ENCODE measurements around the gene ERBB2. TPM values are rescaled to one million over a fixed set of nuclear protein-coding genes. Genes with fewer than 3 reads are reported as not detected.
A peak's percentile ranks its signal among the peaks of the same experiment; 100 is the strongest.

Gene ERBB2
- total and polyA plus RNA-seq, 2 of the 13 experiments (the other 11 are each of a cell fraction or from before 2014, with no cell fraction given), result 57.7 to 64.1 TPM

DNA sequence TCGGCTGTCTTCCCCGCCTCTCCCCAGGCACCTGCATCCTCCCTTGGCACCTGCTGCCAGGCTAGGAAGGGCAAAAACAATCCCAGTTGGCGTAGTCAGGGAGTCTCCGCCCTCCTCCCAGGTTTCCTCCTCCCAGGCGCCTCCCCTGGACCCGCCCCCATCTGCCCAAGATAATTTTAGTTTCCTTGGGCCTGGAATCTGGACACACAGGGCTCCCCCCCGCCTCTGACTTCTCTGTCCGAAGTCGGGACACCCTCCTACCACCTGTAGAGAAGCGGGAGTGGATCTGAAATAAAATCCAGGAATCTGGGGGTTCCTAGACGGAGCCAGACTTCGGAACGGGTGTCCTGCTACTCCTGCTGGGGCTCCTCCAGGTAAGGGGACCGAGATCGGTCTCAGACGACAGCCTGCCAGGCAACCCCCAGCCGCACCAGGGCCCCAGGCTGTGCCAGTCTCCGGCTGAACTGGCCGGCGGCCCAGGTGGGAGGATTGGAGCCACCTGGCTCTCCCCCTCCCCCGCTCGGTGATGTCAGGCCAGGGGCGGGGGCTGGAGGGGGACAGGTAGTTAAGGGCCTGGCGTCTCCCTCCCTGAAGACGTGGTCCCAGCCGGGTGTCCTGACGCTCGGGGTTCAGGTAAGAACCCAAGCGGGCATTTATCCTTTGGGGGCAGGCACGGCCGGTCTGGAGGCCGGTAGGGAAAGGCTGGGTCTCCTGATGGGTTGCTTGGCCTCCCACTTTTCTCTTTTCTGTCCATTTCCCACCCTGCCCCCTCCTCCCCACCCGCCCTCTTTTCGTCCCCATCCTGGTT, 38.1 kb downstream of the ERBB2 start, which contains the start of gene GRB7 (continued):
- TF ChIP-seq PHF21A (CRISPR knock-in tag; IDR thresholded peaks at IDR 0.05) (peak; percentile 62; the same call in 1 of the 2 replicates), NCOA2 (CRISPR knock-in tag; IDR thresholded peaks at IDR 0.05) (0 out of 2 replicates have a peak, but pooled peaks have one; percentile 15), ZNF747 (CRISPR knock-in tag; IDR thresholded peaks at IDR 0.05; ENCODE audit: borderline replicate concordance) (peak; percentile 34; the same call in 1 of the 2 replicates), ZNF33B (CRISPR knock-in tag; IDR thresholded peaks at IDR 0.05) (no peak; the same call in 1 of the 2 replicates), TOPORS (CRISPR knock-in tag; IDR thresholded peaks at IDR 0.05) (peak; percentile 64; the same call in 1 of the 2 replicates), ISL2 (CRISPR knock-in tag; IDR thresholded peaks at IDR 0.05) (0 out of 2 replicates have a peak, but pooled peaks have one; percentile 38), RFXAP (CRISPR knock-in tag; IDR thresholded peaks at IDR 0.05; ENCODE audit: borderline replicate concordance) (no peak; the same call in 1 of the 2 replicates), ZNF749 (CRISPR knock-in tag; IDR thresholded peaks at IDR 0.05; ENCODE audit: borderline replicate concordance) (no peak), ZNF136 (CRISPR knock-in tag; IDR thresholded peaks at IDR 0.05; ENCODE audit: low read depth) (no peak; the same call in none of the 2 replicates), BCL6 (CRISPR knock-in tag; IDR thresholded peaks at IDR 0.05) (no peak), SOX6 (IDR thresholded peaks at IDR 0.05) (no peak), SOX6 (CRISPR knock-in tag; IDR thresholded peaks at IDR 0.05) (0 out of 2 replicates have a peak, but pooled peaks have one; percentile 17), FOXJ3 (CRISPR knock-in tag; IDR thresholded peaks at IDR 0.05; ENCODE audit: borderline replicate concordance) (0 out of 2 replicates have a peak, but pooled peaks have one; percentile 19), CEBPG (CRISPR knock-in tag; IDR thresholded peaks at IDR 0.05) (no peak), GTF2F1 (IDR thresholded peaks at IDR 0.05; ENCODE audit: low read length) (no peak), NONO (IDR thresholded peaks at IDR 0.05) (no peak), NONO (CRISPR knock-in tag; conservative IDR thresholded peaks at IDR 0.05) (peak; percentile 59; the same call in 1 of the 2 replicates), XBP1 (CRISPR knock-in tag; IDR thresholded peaks at IDR 0.05) (0 out of 2 replicates have a peak, but pooled peaks have one; percentile 50), ZNF160 (CRISPR knock-in tag; IDR thresholded peaks at IDR 0.05) (no peak; the same call in 1 of the 2 replicates), ZNF30 (CRISPR knock-in tag; IDR thresholded peaks at IDR 0.05) (peak; percentile 84; the same call in 1 of the 2 replicates), TAF1 (CRISPR knock-in tag; IDR thresholded peaks at IDR 0.05) (peak; percentile 60), SKI (IDR thresholded peaks at IDR 0.05; ENCODE audit: partially characterized antibody) (peak; percentile 35)
- TF ChIP-seq, protein P1, sequence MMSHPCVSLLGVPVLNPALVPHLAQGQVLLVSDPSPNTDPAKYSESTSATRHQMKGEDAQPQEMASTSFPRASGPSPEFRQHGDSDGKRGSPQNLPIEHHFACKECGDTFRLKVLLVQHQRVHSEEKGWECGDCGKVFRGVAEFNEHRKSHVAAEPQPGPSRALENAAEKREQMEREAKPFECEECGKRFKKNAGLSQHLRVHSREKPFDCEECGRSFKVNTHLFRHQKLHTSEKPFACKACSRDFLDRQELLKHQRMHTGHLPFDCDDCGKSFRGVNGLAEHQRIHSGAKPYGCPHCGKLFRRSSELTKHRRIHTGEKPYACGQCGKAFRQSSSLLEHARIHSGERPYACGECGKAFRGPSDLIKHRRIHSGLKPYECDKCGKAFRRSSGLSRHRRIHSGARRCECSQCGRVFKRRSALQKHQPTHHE (CRISPR knock-in tag; IDR thresholded peaks at IDR 0.05; ENCODE audit: borderline replicate concordance), result no peak; the same call in 1 of the 2 replicates
- TF ChIP-seq, protein P2, sequence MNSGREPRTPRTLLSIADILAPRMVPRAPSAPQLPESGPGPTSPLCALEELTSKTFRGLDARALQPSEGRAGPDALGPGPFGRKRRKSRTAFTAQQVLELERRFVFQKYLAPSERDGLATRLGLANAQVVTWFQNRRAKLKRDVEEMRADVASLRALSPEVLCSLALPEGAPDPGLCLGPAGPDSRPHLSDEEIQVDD (CRISPR knock-in tag; IDR thresholded peaks at IDR 0.05; ENCODE audit: borderline replicate concordance), result no peak
- TF ChIP-seq, protein P3, sequence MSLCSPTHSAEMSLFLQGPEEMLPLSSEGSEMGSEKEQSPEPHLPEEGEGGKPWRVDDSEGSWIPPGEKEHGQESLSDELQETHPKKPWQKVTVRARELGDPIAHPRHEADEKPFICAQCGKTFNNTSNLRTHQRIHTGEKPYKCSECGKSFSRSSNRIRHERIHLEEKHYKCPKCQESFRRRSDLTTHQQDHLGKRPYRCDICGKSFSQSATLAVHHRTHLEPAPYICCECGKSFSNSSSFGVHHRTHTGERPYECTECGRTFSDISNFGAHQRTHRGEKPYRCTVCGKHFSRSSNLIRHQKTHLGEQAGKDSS (CRISPR knock-in tag; IDR thresholded peaks at IDR 0.05; ENCODE audit: borderline replicate concordance, low read depth), result peak; percentile 18; the same call in 1 of the 2 replicates
- TF ChIP-seq, protein P4, sequence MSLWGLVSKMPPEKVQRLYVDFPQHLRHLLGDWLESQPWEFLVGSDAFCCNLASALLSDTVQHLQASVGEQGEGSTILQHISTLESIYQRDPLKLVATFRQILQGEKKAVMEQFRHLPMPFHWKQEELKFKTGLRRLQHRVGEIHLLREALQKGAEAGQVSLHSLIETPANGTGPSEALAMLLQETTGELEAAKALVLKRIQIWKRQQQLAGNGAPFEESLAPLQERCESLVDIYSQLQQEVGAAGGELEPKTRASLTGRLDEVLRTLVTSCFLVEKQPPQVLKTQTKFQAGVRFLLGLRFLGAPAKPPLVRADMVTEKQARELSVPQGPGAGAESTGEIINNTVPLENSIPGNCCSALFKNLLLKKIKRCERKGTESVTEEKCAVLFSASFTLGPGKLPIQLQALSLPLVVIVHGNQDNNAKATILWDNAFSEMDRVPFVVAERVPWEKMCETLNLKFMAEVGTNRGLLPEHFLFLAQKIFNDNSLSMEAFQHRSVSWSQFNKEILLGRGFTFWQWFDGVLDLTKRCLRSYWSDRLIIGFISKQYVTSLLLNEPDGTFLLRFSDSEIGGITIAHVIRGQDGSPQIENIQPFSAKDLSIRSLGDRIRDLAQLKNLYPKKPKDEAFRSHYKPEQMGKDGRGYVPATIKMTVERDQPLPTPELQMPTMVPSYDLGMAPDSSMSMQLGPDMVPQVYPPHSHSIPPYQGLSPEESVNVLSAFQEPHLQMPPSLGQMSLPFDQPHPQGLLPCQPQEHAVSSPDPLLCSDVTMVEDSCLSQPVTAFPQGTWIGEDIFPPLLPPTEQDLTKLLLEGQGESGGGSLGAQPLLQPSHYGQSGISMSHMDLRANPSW (CRISPR knock-in tag; IDR thresholded peaks at IDR 0.05; ENCODE audit: borderline replicate concordance), result no peak
